ENCODE data around the gene MCAT.

DNA sequence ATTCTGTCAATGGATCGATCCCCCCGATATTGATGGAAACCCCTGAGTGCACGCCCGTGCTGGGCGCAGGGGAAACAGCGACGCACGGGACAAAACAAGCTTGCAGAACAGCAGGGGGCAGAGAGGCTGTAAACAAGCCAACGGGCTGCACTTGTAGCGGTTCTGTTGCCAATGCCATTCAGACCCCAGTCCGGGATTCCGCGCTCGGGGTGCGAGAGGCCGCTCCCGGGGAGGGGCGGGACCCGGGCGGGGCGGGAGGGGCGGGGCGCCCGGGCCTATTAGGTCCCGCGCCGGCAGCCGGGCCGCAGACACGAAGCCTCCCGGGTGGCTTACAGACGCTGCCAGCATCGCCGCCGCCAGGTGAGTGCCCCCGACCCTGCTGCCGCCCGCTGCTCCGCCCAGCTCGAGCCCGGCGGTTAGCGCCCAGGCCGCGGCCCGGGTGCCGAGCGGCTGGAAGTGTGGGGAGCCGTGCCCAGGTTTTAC, 32.7 kb downstream of the MCAT start, which contains the start of gene BIK:
- TF ChIP-seq CTCF (IDR thresholded peaks at IDR 0.05; ENCODE audit: low read length) (peak; percentile 26), EZH2 (optimal IDR thresholded peaks at IDR 0.05; ENCODE audit: low read depth, low read length) (no peak), EZH2phosphoT487 (IDR thresholded peaks at IDR 0.05; ENCODE audit: low read length) (no peak)

Measured in MM.1S (cell line).